CD14-positive monocyte (primary cell): ENCODE results near the gene MAML3. TPM values are rescaled to one million over a fixed set of nuclear protein-coding genes. Genes with fewer than 3 reads are reported as not detected.

Source experiments
- DNase-seq, 3 donors: peaks; one replicate each; pipeline ENCODE4 v3.0.0-alpha.2; 2011 to 2022
- H2AFZ ChIP-seq: 2 replicates; pipeline ENCODE4 v1.6.0; 2012; ENCODE audit warnings: mild to moderate bottlenecking, low read depth, low read length, inconsistent platforms; ENCODE audit not compliant: insufficient read depth, poor library complexity, severe bottlenecking
- H3K27ac ChIP-seq, 2 donors: 1 replicate in 1 of 2; 2 replicates in 1 of 2; pipeline ENCODE4 v1.5.1; 2012 to 2013; ENCODE audit warnings: low read length in 2 of 2, control low read depth in 1 of 2, inconsistent platforms in 1 of 2, low read depth in 1 of 2, mild to moderate bottlenecking in 1 of 2
- H3K27me3 ChIP-seq, 2 donors: one replicate each; pipeline versions ENCODE4 v1.6.0 to v1.6.1; 2011 to 2013; ENCODE audit warnings: low read length in 2 of 2; ENCODE audit not compliant: control insufficient read depth in 2 of 2, insufficient read depth in 2 of 2
- H3K36me3 ChIP-seq, 2 donors: replicated peaks in 1 of 2; 1 replicate in 1 of 2; 2 replicates in 1 of 2; pipeline versions ENCODE4 v1.5.1 to v1.6.1; 2012 to 2013; ENCODE audit warnings: low read length in 2 of 2, control low read depth in 1 of 2, inconsistent platforms in 1 of 2, mild to moderate bottlenecking in 1 of 2; ENCODE audit not compliant: insufficient read depth in 2 of 2, control insufficient read depth in 1 of 2
- H3K4me1 ChIP-seq, 2 donors: 1 replicate in 1 of 2; 2 replicates in 1 of 2; pipeline versions ENCODE4 v1.5.1 to v1.6.1; 2012 to 2013; ENCODE audit warnings: low read length in 2 of 2, control low read depth in 1 of 2, inconsistent platforms in 1 of 2, mild to moderate bottlenecking in 1 of 2, moderate library complexity in 1 of 2; ENCODE audit not compliant: insufficient read depth in 2 of 2, control insufficient read depth in 1 of 2
- H3K4me2 ChIP-seq: replicated peaks from 2 replicates; pipeline ENCODE3; 2012; ENCODE audit warnings: low read length, moderate library complexity, mild to moderate bottlenecking; ENCODE audit not compliant: poor library complexity, severe bottlenecking; ENCODE audit errors: extremely low read depth
- H3K4me3 ChIP-seq, 3 experiments: fragments of 200-600 bp in 1 of 3; sonication (generic) in 1 of 3; replicated peaks in 1 of 3; 1 replicate in 2 of 3; 2 replicates in 1 of 3; pipeline ENCODE4 v1.5.1; 2011 to 2013; ENCODE audit warnings: low read length in 3 of 3, mild to moderate bottlenecking in 3 of 3, control low read depth in 2 of 3, low read depth in 2 of 3, inconsistent platforms in 1 of 3, moderate library complexity in 1 of 3
- H3K79me2 ChIP-seq: 2 replicates; pipeline ENCODE4 v1.6.0; 2012; ENCODE audit warnings: mild to moderate bottlenecking, control low read depth, inconsistent platforms, low read length, moderate library complexity; ENCODE audit not compliant: insufficient read depth
- H3K9ac ChIP-seq: 2 replicates; pipeline ENCODE4 v1.6.0; 2017; ENCODE audit warnings: low read length, mild to moderate bottlenecking; ENCODE audit not compliant: insufficient read depth, poor library complexity, severe bottlenecking
- H3K9me3 ChIP-seq, 2 donors: replicated peaks in 1 of 2; 1 replicate in 1 of 2; 2 replicates in 1 of 2; pipeline versions ENCODE4 v1.5.1 to v1.6.1; 2012 to 2013; ENCODE audit warnings: low read length in 2 of 2, control low read depth in 1 of 2; ENCODE audit not compliant: control insufficient read depth in 1 of 2, insufficient read depth in 1 of 2
- H4K20me1 ChIP-seq: 2 replicates; pipeline ENCODE4 v1.6.0; 2012; ENCODE audit warnings: mild to moderate bottlenecking, low read length, control low read depth, moderate library complexity; ENCODE audit not compliant: insufficient read depth
- H3K27ac Mint-ChIP-seq, 7 donors: one replicate each; pipeline ENCODE4 v1.8.0; 2020; ENCODE audit warnings: mild to moderate bottlenecking in 7 of 7, mixed read lengths in 7 of 7, moderate library complexity in 6 of 7, inconsistent platforms in 2 of 7
- H3K27me3 Mint-ChIP-seq, 3 donors: one replicate each; pipeline ENCODE4 v1.8.0; 2021 to 2022; ENCODE audit warnings: low read depth in 3 of 3, mild to moderate bottlenecking in 3 of 3, mixed read lengths in 3 of 3, moderate library complexity in 3 of 3, inconsistent platforms in 1 of 3
- H3K36me3 Mint-ChIP-seq, 2 donors: one replicate each; pipeline ENCODE4 v1.8.0; 2020; ENCODE audit warnings: mixed read lengths in 2 of 2, inconsistent platforms in 1 of 2, mild to moderate bottlenecking in 1 of 2
- H3K4me1 Mint-ChIP-seq: one replicate; pipeline ENCODE4 v1.8.0; 2020; ENCODE audit warnings: mild to moderate bottlenecking, mixed read lengths
- H3K4me3 Mint-ChIP-seq, 2 donors: one replicate each; pipeline ENCODE4 v1.8.0; 2020; ENCODE audit warnings: mild to moderate bottlenecking in 2 of 2, mixed read lengths in 2 of 2, moderate library complexity in 1 of 2
- H3K9me3 Mint-ChIP-seq, 7 donors: one replicate each; pipeline ENCODE4 v1.8.0; 2020 to 2022; ENCODE audit warnings: mixed read lengths in 7 of 7, mild to moderate bottlenecking in 6 of 7, moderate library complexity in 6 of 7, inconsistent platforms in 2 of 7
- WGBS: methylation state at CpG from one replicate; pipeline ENCODE4 v1.1.5; 2013; ENCODE audit warnings: missing lambda C conversion rate; ENCODE audit not compliant: insufficient coverage; 5-methylcytosine and 5-hydroxymethylcytosine counted together
- intact Hi-C, 2 donors: fragments of 100-400 bp; cut with micrococcal nuclease; formaldehyde crosslinking; loops; one replicate each; pipeline versions ENCODE4 v1.15.0 to v1.15.1; 2023
- polyA plus RNA-seq, 3 donors: library from polyadenylated mRNA; depleted of rRNA in 1 of 3; unstranded in 2 of 3; stranded (reverse) in 1 of 3; fragments of 300-500 nt in 2 of 3; fragments of >200 nt in 1 of 3; fragmentation: Illumina TruSeq in 2 of 3; gene quantifications; 1 replicate in 2 of 3; 2 replicates in 1 of 3; pipeline ENCODE4 v1.2.3, GENCODE V29; 2012 to 2021
- TF ChIP-seq, protein P1 (sequence below): fragments of 200-600 bp; IDR thresholded peaks from one replicate; pipeline ENCODE4 v1.8.0; 2022; ENCODE audit warnings: antibody characterized with exemption, mild to moderate bottlenecking

MAML3 gene
- polyA plus RNA-seq, 3 donors, result 1.5 to 6.5 (median 2.3) TPM

DNA sequence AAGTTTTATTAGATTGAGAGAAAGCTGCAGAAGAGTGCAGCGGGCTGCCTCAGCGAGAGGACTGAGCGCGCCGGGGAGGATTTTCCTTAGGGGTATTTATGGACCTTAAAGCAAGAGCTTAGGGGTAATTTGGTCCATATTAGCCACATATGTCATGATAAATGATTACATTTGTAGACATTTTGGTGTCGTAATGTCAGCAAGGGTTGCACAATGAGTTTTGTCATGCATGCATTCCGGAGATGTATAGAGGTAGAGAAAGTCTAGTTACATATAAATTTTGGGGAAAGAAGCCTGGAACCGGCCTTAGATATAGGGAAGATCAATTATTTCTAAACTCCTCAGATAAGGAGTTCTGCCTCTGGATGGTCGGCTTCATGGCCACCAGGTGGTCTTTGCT is 478.3 kb downstream of the MAML3 start:
- H3K4me1 Mint-ChIP-seq, result peaks cover 50% of the 10 kb centered on the region
- no peaks in the 10 kb centered on the region for H3K27me3 ChIP-seq
- H3K79me2 ChIP-seq, result peaks cover 87% of the 10 kb centered on the region
- H3K4me2 ChIP-seq, result peak overlapping the region; percentile 72
- H3K4me3 ChIP-seq, result peak overlapping the region; percentile 1 to 70 (median 43)
- H3K36me3 ChIP-seq, result peaks cover 16 to 46% of the 10 kb centered on the region in 2 donors
- peak overlapping the region; percentile 66 to 76 for H3K4me3 Mint-ChIP-seq
- intact Hi-C loops, result loop anchor here in 1 of 2 donors (10.0 kb wide), 1 partner anchor 579 kb away; no protein-coding TSS in a partner anchor
- no peaks in the 10 kb centered on the region for H3K9me3 ChIP-seq
- 80% methylated on average over 1 of the region's 9 CpGs for WGBS
- H3K27me3 Mint-ChIP-seq, result no peaks in the 10 kb centered on the region
- no peaks in the 10 kb centered on the region for H3K9me3 Mint-ChIP-seq
- no peaks in the 10 kb centered on the region for H4K20me1 ChIP-seq
- peak overlapping the region; percentile 77 to 87 for H3K27ac ChIP-seq
- H3K4me1 ChIP-seq, result peaks cover 32 to 38% of the 10 kb centered on the region in 2 donors
- H3K36me3 Mint-ChIP-seq, result peaks cover 37 to 63% of the 10 kb centered on the region in 2 donors
- TF ChIP-seq, protein P1, sequence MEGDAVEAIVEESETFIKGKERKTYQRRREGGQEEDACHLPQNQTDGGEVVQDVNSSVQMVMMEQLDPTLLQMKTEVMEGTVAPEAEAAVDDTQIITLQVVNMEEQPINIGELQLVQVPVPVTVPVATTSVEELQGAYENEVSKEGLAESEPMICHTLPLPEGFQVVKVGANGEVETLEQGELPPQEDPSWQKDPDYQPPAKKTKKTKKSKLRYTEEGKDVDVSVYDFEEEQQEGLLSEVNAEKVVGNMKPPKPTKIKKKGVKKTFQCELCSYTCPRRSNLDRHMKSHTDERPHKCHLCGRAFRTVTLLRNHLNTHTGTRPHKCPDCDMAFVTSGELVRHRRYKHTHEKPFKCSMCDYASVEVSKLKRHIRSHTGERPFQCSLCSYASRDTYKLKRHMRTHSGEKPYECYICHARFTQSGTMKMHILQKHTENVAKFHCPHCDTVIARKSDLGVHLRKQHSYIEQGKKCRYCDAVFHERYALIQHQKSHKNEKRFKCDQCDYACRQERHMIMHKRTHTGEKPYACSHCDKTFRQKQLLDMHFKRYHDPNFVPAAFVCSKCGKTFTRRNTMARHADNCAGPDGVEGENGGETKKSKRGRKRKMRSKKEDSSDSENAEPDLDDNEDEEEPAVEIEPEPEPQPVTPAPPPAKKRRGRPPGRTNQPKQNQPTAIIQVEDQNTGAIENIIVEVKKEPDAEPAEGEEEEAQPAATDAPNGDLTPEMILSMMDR, result no peak
- H2AFZ ChIP-seq, result no peak overlapping the region
- no peak overlapping the region for H3K9ac ChIP-seq
- peak overlapping the region; percentile 90 to 98 (median 97) for H3K27ac Mint-ChIP-seq
- DNase-seq, result peak; percentile 71 to 86 (median 84)

DNA sequence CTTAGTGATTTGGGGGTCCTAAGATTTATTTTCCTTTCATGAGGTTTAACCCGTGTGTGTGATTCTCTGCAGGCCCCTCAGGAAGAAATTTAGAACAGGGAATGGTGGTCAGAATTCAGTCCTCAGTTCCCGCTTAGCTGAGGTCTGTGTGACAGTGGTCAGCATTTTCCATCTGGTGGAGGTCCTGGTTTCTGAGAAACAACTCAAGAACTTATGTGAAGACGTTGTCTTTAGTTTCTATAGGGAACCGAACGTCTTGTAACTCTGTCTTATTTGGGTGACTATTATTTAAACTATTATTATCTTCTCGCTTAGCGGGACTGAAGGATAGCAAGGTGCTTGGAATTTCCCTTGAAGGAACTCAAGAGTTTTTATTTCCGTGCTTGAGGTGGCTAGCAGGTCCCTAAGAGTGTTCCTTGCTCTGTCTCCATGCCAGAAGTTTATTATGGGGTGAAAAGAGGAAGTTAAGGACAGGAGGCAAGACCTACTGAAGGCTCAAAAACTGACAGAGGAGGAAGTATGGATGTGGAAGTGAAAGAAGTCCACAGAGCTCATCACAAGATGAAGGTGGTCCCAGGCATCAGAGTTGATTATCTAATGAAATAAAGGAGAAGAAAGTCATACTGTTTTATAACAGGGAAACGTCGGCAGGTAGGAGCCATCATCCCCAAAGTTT is 479.0 kb downstream of the MAML3 start:
- DNase-seq, result peak; percentile 82 to 91 (median 91)
- Histone ChIP-seq H4K20me1 (no peaks in the 10 kb centered on the region), H3K4me3 (peak overlapping the region; percentile 1 to 70 (median 43)), H3K27me3 (no peaks in the 10 kb centered on the region), H3K4me2 (peak overlapping the region; percentile 72), H3K9me3 (no peaks in the 10 kb centered on the region), H3K27ac (peak overlapping the region; percentile 77 to 87), H3K9ac (no peak overlapping the region), H2AFZ (no peak overlapping the region), H3K4me1 (peaks cover 32 to 38% of the 10 kb centered on the region in 2 donors), H3K79me2 (peaks cover 87% of the 10 kb centered on the region), H3K36me3 (peaks cover 16 to 39% of the 10 kb centered on the region in 2 donors)
- H3K4me1 Mint-ChIP-seq, result peaks cover 45% of the 10 kb centered on the region
- H3K9me3 Mint-ChIP-seq, result no peaks in the 10 kb centered on the region
- H3K27me3 Mint-ChIP-seq, result no peaks in the 10 kb centered on the region
- peaks cover 30 to 59% of the 10 kb centered on the region in 2 donors for H3K36me3 Mint-ChIP-seq
- intact Hi-C loops, result loop anchor here in 1 of 2 donors (10.0 kb wide), 1 partner anchor 580 kb away; no protein-coding TSS in a partner anchor
- 0% methylated on average over 2 of the region's 10 CpGs for WGBS
- H3K4me3 Mint-ChIP-seq, result peak overlapping the region; percentile 66 to 76
- TF ChIP-seq, protein P1, result no peak
- H3K27ac Mint-ChIP-seq, result peak overlapping the region; percentile 90 to 98 (median 97)
